HG03095 (cell line): ENCODE results near the gene DDX11.
"Not testable (repeated sequence)": the region's sequence is repeated elsewhere in the genome, so short reads cannot be mapped to it uniquely, and the experiment has no call there.

Experiments
- ATAC-seq: cut with Tn5 transposase; IDR thresholded peaks from one replicate; pipeline ENCODE4 v1.9.1; 2021; ENCODE audit warnings: moderate library complexity; ENCODE audit not compliant: unreplicated experiment

Gene DDX11

DNA sequence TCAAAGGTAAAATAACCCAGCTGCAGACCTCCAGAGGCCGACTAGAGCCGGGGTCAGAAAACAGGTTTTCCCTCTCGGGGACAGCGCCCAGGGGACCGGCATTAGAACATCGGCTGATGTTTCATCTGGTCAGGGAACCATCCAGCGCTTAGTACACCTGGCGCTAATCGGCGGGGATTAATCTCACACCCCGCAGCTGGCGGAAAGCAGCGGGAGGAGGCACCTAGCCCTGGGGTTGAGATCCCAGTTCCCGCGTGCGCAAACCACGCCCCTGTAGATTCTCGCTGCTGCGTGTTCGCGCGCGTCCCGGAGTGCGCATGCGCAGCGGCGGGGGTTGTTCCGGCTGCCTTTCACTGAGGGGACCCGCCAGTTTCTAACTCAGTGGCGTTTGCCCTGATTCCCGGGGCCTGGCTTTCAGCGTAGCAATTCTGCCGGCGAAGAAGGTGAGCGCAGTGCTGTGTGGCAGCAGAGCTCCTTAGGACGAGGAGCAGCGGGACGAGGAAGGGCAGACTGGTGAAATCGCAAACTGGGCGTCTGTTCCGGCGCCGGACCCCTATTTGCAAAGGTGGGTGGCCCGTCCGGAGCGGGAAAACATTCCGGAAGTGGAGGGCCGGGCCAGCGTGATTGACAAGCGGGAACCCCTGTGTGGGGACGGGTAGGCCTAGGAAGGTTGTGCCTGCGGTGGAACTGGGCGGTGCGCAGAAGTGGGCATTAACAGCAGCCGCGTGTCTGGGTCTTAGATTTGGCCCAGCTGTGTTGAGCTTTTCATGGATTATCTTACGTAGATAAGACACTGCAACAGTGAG is at the start of gene DDX11:
Gene DDX11 (plus strand): TSS at position 334 of the 806 bp plus-strand sequence. CDS start 4,534 bp downstream, outside the sequence.
- peak; percentile 89 for ATAC-seq

DNA sequence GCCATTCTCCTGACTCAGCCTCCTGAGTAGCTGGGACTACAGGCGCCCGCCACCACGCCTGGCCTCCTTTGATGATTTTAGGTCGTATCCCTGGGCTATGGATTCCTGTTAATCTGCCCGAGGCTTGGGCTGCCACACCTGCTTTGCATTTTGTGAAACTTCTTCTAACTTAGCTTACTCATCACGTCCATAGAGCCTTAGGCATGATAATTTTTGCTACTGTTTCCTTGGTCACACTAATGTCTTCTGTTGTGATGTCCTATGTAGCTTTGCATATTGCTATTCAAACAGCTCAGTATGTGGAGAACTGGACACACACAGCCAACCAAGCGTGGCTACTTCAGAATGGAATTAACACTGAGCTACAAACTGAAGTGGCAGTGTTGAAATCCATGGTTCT is 47.5 kb upstream of the DDX11 start:
- ATAC-seq: no peak

GRCh38 chr12:31027006-31027405 is 46.7 kb upstream of the DDX11 start:
- not testable (repeated sequence) for ATAC-seq

GRCh38 chr12:31029468-31029867 is 44.2 kb upstream of the DDX11 start:
- no peak for ATAC-seq

DNA sequence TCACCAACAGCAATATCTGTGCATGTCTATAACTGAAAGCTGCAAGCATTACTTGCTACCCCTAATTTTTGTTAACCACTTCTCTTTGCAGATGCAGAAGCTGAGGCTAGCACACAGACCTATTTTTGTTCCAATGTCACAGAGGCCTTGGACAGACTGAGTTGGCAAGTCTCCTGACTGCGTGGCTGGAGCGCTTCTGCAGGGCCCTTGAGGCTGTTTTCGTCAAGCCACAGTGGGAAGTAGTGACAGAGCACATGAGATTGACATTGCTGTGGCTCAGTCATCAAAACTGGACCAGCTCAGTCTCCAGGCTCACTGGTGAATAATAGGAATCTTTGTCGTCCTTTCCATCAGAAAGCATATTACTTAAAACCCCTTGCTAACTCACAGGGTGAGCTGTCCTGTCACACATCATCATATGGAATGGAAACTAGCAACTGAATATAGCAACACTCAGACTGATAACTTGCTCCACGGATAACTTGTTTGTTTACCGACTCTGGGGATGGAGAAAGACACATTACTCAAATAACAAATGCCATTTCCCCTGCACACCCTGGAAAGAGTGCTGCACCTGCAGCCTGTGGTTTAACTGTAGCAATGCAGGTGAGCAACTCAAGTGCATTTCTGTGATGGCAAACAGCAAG is 43.6 kb upstream of the DDX11 start:
- ATAC-seq: no peak

DNA sequence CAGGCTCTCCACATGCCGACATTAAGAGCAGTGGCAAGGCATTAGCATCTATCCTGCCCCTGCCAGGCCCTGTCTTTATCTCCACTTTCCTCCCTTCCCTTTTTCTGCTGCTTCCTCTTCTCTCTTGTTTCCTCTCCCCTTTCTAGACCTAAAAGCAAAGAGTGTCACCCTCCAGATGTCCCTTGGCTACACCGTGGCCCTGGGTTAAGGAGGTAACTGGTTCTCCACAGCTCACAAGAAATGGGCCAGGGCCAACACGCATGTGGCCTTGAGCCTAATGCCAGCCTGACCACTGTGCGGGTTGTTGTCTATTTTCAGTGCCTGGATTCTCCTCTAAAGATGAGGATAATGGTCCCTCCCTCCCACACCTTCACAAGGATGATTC is 41.7 kb upstream of the DDX11 start:
- ATAC-seq: no peak

GRCh38 chr12:31033146-31033545 is 40.5 kb upstream of the DDX11 start:
- no peak for ATAC-seq

- ATAC-seq: no peak
These were observed 40.0 kb upstream of the DDX11 start for GRCh38 chr12:31033681-31034080.

DNA sequence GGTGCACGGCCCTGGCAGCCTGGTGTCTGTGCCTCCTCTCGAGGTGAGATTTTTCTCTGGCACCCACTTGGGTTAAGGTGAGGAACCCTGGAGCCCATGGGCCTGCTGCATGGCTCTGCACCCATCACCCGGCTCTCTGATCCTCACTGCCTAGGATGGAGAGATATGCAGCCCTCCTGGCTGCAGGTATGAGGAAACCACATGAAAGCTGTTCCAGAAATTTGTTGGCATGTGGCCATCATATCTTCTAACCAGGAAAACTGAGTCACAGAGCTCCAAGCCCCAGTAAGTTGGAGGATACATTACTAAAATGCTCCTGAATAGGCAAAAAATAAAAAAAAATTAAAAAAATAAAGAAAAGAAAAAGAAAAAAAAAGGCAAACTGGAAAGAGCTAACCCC is 39.3 kb upstream of the DDX11 start:
- ATAC-seq: no peak

DNA sequence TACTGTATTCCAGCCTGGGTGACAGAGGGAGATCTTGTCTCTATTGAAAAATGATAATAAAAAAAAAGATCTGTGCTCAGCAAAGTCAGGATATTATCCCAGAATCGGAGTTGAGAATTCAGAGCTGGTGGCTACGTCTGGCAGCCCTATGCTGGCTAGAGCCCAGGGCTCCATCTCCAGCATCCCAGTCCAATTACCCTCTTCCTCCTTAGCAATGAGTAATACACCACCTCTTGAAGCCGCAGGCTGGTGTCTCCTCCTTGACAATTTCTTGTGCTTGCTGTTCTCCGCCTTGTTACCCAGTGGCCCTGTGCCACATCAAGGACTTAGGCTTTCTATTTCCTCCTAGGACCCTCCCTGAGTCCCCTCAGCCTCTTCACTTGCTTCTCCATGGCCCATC is 38.4 kb upstream of the DDX11 start:
- no peak for ATAC-seq

DNA sequence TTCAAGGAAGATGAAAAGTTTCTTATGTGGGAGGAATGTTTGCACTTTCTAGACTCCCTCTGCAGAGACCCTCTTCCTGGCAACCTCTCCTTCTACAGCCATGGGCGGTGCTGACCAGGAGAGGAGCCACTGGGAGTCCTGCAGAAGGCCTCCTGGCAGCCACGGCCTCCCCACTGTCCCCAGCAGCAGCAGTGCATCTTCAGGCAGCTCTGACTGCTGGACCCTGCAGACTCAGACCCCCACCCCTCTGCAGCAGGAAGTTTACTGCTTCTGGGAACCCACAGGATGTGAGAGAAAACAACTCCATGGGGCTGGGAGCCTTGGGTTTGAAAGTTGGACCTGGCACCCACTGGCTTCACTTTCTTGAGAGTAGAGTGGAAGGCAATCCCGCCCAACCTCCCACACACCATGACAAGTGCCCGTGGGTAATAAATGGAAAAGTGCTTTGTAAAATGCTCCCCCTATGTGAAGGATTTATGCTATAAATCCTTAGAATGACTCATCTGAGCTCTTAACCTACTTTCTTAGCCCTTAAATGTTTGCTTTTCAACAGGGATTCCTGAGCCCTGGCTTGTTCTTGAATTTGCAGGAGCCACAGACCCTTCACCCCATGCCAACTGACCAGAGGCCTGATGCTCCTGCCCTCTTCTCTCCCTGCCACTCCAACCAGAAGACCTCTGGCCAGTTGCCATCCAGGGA is 37.5 kb upstream of the DDX11 start:
- ATAC-seq: no peak

GRCh38 chr12:31037028-31037427 is 36.6 kb upstream of the DDX11 start:
- ATAC-seq: no peak

GRCh38 chr12:31037931-31038330 is 35.7 kb upstream of the DDX11 start:
- no peak for ATAC-seq

DNA sequence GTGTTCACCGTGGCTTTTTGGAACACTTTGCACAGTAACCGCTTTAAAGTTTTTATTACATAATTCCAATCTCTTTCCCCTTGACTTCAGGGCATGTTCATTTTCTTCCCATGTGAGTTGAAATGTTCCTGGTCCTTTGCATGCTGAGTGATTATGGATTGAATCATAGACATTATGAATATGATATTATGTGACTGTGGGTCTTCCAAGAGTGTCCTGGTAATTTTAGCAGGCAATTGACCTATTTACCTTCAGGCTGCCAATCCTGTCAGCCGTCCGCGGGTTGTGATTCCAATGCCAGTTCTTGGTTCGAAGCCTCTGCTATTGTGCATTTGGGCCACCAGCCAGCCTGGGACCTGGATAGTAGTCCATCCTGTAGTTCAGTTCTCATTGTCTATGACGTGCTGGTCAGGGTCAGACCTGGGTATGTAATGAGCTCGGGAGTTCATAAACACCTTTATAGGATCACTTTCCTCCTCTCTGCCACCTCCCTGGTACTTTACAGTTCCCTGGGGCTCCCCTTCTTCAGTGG is 32.6 kb upstream of the DDX11 start:
- no peak for ATAC-seq

DNA sequence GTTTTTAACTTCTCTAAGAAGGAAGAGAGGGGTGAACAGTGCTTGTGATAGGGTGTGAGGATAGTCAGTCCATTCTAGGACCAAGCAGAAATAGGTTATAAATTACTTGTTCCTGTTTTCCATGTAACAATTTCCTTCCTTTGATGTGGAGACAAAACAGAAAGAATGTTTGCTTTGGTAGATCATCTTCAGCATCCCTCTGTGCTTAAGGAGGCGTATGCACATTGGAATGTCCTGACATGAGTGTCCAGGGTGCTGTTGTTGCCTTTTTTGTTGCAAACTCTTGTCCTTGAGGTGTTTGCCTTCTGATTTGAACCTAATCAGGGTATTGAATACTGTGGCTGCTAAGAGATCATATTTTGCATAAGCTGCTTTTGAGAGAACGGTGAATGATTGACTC is 23.5 kb upstream of the DDX11 start:
- ATAC-seq: not testable (repeated sequence)

GRCh38 chr12:31050548-31050947 is 23.1 kb upstream of the DDX11 start:
- ATAC-seq: not testable (repeated sequence)

- peak; percentile 85 for ATAC-seq
These were observed 22.0 kb upstream of the DDX11 start for GRCh38 chr12:31051692-31052091.

DNA sequence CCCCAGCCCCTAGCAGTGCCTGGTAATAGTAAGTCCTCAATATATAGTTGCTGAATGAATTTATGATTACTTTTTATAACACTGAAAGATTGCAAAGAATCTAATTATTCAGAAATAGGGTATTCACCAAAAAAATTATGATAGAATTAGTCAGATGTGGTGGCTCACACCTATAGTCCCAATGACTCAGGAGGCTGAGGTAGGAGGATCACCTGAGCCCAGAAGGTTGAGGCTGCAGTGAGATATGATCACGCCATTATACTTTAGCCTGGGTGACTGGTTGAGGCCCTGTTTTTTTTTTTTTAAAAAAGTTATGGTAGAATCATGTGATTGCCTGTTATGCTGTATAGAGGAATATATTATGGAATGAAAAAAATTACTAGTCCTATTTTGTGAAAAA is 21.5 kb upstream of the DDX11 start:
- ATAC-seq: not testable (repeated sequence)

GRCh38 chr12:31052666-31053439 is 20.8 kb upstream of the DDX11 start:
- not testable (repeated sequence) for ATAC-seq

DNA sequence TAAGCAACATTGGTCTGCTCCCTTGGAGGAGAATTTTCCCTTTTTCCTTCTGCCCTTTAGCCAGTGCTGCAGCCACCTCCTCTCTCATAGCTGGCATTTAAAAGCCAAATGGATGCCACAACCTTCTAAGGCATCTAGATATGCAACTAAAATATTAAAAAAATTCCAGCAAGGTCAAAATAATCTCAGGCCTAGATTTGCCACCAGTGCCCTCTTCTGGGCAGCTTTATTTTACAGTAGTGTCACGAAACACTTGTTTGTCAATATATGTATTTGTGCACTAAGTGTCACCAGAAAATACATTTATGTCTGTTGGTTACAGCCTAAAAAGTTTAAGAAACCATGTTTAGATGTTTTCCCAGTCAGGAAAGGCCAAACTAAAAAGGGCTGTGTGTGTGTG is 19.7 kb upstream of the DDX11 start:
- not testable (repeated sequence) for ATAC-seq

DNA sequence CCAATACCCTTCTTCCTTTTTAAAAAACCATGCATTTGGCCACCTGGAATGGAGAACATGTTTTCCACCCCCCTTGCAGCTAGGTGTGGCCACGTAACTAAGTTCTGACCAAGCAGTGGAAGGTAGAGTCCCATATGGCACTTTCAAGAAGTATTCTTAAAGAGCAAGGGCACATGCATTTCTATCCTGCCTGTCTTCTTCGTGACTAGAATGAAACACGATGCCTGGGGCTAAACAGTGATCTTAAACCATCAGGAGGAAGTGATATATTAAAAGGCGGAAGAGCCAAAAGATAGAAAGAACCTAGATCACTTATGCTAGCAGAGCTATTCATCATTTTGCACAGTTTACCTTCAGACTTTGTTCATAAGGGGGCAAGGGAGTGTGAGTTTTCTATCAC is 16.0 kb upstream of the DDX11 start:
- ATAC-seq: no peak
